ENCODE measurements around the gene FAM131B. TPM values are rescaled to one million over a fixed set of nuclear protein-coding genes. Genes with fewer than 3 reads are reported as not detected.
"Not testable (repeated sequence)": the region's sequence is repeated elsewhere in the genome, so short reads cannot be mapped to it uniquely, and the experiment has no call there.

The FAM131B gene
- total RNA-seq (2014; rRNA removed; shearing (Covaris generic)), result 0.79 and 1.5 TPM in 2 replicates

GRCh38 chr7:143362131-143363015 lies at the start of gene FAM131B:
FAM131B (minus strand) TSS chr7:143362713; CDS start chr7:143362603, 110 bp downstream.
- no peak for DNase-seq (ENCODE audit: low read depth)

GRCh38 chr7:143411976-143412708 lies 49.6 kb upstream of the FAM131B start:
- no peak for DNase-seq (ENCODE audit: low read depth)

- no peak for DNase-seq (ENCODE audit: low read depth)
These were observed 48.0 kb upstream of the FAM131B start for GRCh38 chr7:143410521-143411004.

GRCh38 chr7:143408686-143409561 lies 46.4 kb upstream of the FAM131B start, which contains the start of gene EPHA1:
EPHA1 (minus strand) TSS chr7:143408856; CDS start chr7:143408805, 51 bp downstream.
- no peak for DNase-seq (ENCODE audit: low read depth)

GRCh38 chr7:143408252-143408685 lies 45.8 kb upstream of the FAM131B start:
- no peak for DNase-seq (ENCODE audit: low read depth)

GRCh38 chr7:143407287-143408251 lies 45.1 kb upstream of the FAM131B start:
- no peak for DNase-seq (ENCODE audit: low read depth)

- DNase-seq (ENCODE audit: low read depth), result no peak
These were observed 43.5 kb upstream of the FAM131B start for GRCh38 chr7:143406002-143406357.

- no peak for DNase-seq (ENCODE audit: low read depth)
These were observed 42.9 kb upstream of the FAM131B start for GRCh38 chr7:143405173-143406001.

- not testable (repeated sequence) for DNase-seq (ENCODE audit: low read depth)
These were observed 39.7 kb upstream of the FAM131B start for GRCh38 chr7:143402233-143402632.

GRCh38 chr7:143401265-143401664 lies 38.8 kb upstream of the FAM131B start:
- no peak for DNase-seq (ENCODE audit: low read depth)

- no peak for DNase-seq (ENCODE audit: low read depth)
These were observed 37.1 kb upstream of the FAM131B start for GRCh38 chr7:143399642-143400041.

- no peak for DNase-seq (ENCODE audit: low read depth)
These were observed 36.6 kb upstream of the FAM131B start for GRCh38 chr7:143399151-143399550.

- DNase-seq (ENCODE audit: low read depth), result no peak
These were observed 36.1 kb upstream of the FAM131B start for GRCh38 chr7:143398616-143399015.

- DNase-seq (ENCODE audit: low read depth), result no peak
These were observed 35.4 kb upstream of the FAM131B start for GRCh38 chr7:143397710-143398530.

- no peak for DNase-seq (ENCODE audit: low read depth)
These were observed 34.4 kb upstream of the FAM131B start for GRCh38 chr7:143396625-143397556.

GRCh38 chr7:143396182-143396581 lies 33.7 kb upstream of the FAM131B start:
- no peak for DNase-seq (ENCODE audit: low read depth)
